ENCODE data around the gene CD81. TPM values are rescaled to one million over a fixed set of nuclear protein-coding genes. Genes with fewer than 3 reads are reported as not detected.

Gene CD81
- total RNA-seq, 1 experiment from 2014 or later, result 416 TPM

DNA sequence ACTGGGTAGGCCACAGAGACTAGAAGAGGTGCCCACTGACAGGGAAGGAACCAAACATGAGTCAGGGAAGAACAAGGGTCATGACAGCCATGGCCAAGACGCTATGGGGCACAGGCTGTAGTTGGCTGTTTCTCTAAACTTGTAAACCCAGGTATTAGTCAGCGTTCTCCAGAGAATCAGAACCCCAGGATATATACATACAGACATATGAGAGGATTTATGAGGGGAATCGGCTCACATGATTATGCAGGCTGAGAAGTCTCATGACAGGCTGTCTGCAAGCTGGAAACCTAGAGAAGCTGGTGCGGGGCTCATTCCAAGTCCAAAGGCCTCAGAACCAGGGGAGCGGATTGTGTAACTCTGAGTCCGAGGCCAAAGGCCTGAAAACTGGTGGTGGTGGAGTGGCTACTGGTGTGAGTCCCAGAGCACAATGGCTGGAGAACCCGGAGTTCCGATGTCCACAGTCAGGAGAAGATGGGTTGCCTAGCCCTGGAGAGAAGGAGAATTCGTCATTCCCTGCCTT is 29.7 kb upstream of the CD81 start:
- ATAC-seq (no peak), DNase-seq (ENCODE audit: low read depth, low spot score) (no peak)
- H3K27me3 ChIP-seq (ENCODE audit: control insufficient read depth, insufficient read depth, low read length), result peaks cover 4% of the 10 kb centered on the region
- no peaks in the 10 kb centered on the region for H3K36me3 ChIP-seq (ENCODE audit: control insufficient read depth, insufficient read depth, low read length)
- H3K27ac ChIP-seq (ENCODE audit: low read length), result no peak overlapping the region
- no peaks in the 10 kb centered on the region for H3K4me1 ChIP-seq (ENCODE audit: control insufficient read depth, insufficient read depth, low read length)
- in situ Hi-C loops (cut with HindIII; ENCODE audit: low pct_unique_long_range_greater_than_20kb, low sequenced_read_pairs) (no loop called here), intact Hi-C loops (cut with micrococcal nuclease; ENCODE audit: unreplicated experiment) (no loop called here)
- H3K4me3 ChIP-seq (ENCODE audit: low read depth in 2 of 2, low read length in 2 of 2), result no peak overlapping the region
- POLR2A ChIA-PET, result interaction anchor here (0.6 kb wide), 1 partner anchor 13 kb away, joined by 6 read pairs; no protein-coding TSS in a partner anchor
- CTCF ChIA-PET, result no interaction called here
- no TSS peak for BruUV-seq (replicated peaks)
- H3K9me3 ChIP-seq (ENCODE audit: control insufficient read depth, insufficient read depth, low read depth, low read length), result no peaks in the 10 kb centered on the region
- TF ChIP-seq SIN3A (IDR thresholded peaks at IDR 0.05; ENCODE audit: borderline replicate concordance, insufficient read depth, low read depth, low read length) (no peak), TCF7L2 (IDR thresholded peaks at IDR 0.05; ENCODE audit: low read depth, low read length) (no peak), POLR2AphosphoS5 (IDR thresholded peaks at IDR 0.05; ENCODE audit: low read depth, low read length) (no peak)
- TF ChIP-seq, protein P1, sequence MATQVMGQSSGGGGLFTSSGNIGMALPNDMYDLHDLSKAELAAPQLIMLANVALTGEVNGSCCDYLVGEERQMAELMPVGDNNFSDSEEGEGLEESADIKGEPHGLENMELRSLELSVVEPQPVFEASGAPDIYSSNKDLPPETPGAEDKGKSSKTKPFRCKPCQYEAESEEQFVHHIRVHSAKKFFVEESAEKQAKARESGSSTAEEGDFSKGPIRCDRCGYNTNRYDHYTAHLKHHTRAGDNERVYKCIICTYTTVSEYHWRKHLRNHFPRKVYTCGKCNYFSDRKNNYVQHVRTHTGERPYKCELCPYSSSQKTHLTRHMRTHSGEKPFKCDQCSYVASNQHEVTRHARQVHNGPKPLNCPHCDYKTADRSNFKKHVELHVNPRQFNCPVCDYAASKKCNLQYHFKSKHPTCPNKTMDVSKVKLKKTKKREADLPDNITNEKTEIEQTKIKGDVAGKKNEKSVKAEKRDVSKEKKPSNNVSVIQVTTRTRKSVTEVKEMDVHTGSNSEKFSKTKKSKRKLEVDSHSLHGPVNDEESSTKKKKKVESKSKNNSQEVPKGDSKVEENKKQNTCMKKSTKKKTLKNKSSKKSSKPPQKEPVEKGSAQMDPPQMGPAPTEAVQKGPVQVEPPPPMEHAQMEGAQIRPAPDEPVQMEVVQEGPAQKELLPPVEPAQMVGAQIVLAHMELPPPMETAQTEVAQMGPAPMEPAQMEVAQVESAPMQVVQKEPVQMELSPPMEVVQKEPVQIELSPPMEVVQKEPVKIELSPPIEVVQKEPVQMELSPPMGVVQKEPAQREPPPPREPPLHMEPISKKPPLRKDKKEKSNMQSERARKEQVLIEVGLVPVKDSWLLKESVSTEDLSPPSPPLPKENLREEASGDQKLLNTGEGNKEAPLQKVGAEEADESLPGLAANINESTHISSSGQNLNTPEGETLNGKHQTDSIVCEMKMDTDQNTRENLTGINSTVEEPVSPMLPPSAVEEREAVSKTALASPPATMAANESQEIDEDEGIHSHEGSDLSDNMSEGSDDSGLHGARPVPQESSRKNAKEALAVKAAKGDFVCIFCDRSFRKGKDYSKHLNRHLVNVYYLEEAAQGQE (IDR thresholded peaks at IDR 0.05; ENCODE audit: insufficient read depth in 1 of 2, low read depth in 2 of 2, low read length in 1 of 2), result no peak
- TF ChIP-seq, protein P2, sequence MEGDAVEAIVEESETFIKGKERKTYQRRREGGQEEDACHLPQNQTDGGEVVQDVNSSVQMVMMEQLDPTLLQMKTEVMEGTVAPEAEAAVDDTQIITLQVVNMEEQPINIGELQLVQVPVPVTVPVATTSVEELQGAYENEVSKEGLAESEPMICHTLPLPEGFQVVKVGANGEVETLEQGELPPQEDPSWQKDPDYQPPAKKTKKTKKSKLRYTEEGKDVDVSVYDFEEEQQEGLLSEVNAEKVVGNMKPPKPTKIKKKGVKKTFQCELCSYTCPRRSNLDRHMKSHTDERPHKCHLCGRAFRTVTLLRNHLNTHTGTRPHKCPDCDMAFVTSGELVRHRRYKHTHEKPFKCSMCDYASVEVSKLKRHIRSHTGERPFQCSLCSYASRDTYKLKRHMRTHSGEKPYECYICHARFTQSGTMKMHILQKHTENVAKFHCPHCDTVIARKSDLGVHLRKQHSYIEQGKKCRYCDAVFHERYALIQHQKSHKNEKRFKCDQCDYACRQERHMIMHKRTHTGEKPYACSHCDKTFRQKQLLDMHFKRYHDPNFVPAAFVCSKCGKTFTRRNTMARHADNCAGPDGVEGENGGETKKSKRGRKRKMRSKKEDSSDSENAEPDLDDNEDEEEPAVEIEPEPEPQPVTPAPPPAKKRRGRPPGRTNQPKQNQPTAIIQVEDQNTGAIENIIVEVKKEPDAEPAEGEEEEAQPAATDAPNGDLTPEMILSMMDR (IDR thresholded peaks at IDR 0.05), result no peak

DNA sequence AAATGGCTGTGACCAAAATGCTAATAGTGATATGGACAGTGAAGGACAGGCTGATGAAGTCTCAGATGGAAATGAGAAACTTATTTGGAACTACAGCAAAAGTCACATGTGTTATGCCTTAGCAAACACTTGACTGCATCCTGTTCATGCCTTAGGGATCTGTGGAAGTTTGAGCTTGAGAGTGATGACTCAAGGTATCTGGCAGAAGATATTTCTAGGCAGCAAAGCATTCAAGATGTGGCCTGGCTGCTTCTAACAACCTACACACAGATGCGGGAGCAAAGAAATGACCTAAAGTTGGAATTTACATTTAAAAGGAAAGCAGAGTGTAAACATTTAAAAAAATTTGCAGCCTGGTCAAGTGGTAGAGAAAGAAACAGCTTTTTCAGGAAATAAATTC is 28.1 kb upstream of the CD81 start:
- no TSS peak for BruUV-seq (replicated peaks)
- Histone ChIP-seq H3K27me3 (ENCODE audit: control insufficient read depth, insufficient read depth, low read length) (peaks cover 4% of the 10 kb centered on the region), H3K4me3 (ENCODE audit: low read depth in 2 of 2, low read length in 2 of 2) (no peak overlapping the region), H3K4me1 (ENCODE audit: control insufficient read depth, insufficient read depth, low read length) (no peaks in the 10 kb centered on the region), H3K9me3 (ENCODE audit: control insufficient read depth, insufficient read depth, low read depth, low read length) (no peaks in the 10 kb centered on the region), H3K27ac (ENCODE audit: low read length) (no peak overlapping the region), H3K36me3 (ENCODE audit: control insufficient read depth, insufficient read depth, low read length) (no peaks in the 10 kb centered on the region)
- DNase-seq (ENCODE audit: low read depth, low spot score), result no peak
- CTCF ChIA-PET, result no interaction called here
- intact Hi-C loops (cut with micrococcal nuclease; ENCODE audit: unreplicated experiment) (no loop called here), in situ Hi-C loops (cut with HindIII; ENCODE audit: low pct_unique_long_range_greater_than_20kb, low sequenced_read_pairs) (no loop called here)
- ATAC-seq, result no peak
- POLR2A ChIA-PET, result no interaction called here
- no peak for TF ChIP-seq SIN3A (IDR thresholded peaks at IDR 0.05; ENCODE audit: borderline replicate concordance, insufficient read depth, low read depth, low read length)
- TF ChIP-seq, protein P1 (IDR thresholded peaks at IDR 0.05; ENCODE audit: insufficient read depth in 1 of 2, low read depth in 2 of 2, low read length in 1 of 2), result no peak
- no peak for TF ChIP-seq POLR2AphosphoS5 (IDR thresholded peaks at IDR 0.05; ENCODE audit: low read depth, low read length)
- no peak for TF ChIP-seq TCF7L2 (IDR thresholded peaks at IDR 0.05; ENCODE audit: low read depth, low read length)
- TF ChIP-seq, protein P2 (IDR thresholded peaks at IDR 0.05), result no peak
